SK-N-SH (cell line): Measurements from ENCODE around the gene FAM131B.

ENCODE experiments used
- CHD2 ChIP-seq: fragments of 150-350 bp; IDR thresholded peaks from 2 replicates; pipeline ENCODE4 v1.6.1; 2018; ENCODE audit warnings: low read length; ENCODE audit not compliant: partially characterized antibody
- MEF2A ChIP-seq: IDR thresholded peaks from 2 replicates; pipeline ENCODE4 v1.4.0; 2012; ENCODE audit warnings: low read depth, borderline replicate concordance
- RFX5 ChIP-seq: IDR thresholded peaks from 2 replicates; pipeline ENCODE4 v1.6.1; 2012; ENCODE audit warnings: mild to moderate bottlenecking, improper control_type of control experiment, low read length
- SMC3 ChIP-seq: IDR thresholded peaks from 2 replicates; pipeline ENCODE4 v1.6.1; 2012; ENCODE audit warnings: low read depth, low read length, improper control_type of control experiment
- TAF1 ChIP-seq: IDR thresholded peaks from 2 replicates; pipeline ENCODE4 v1.6.1; 2012; ENCODE audit warnings: low read depth, mild to moderate bottlenecking, low read length, moderate library complexity, borderline replicate concordance
- TF ChIP-seq, protein P1 (sequence below): IDR thresholded peaks from 2 replicates; pipeline ENCODE4 v1.4.0; 2012; ENCODE audit warnings: low read depth
- TF ChIP-seq, protein P2 (sequence below): fragments of 150-350 bp; IDR thresholded peaks from 2 replicates; pipeline ENCODE4 v1.6.1; 2017; ENCODE audit warnings: antibody characterized with exemption, low read length, low read depth, borderline replicate concordance
- TF ChIP-seq, protein P3 (sequence below): fragments of 200-600 bp; sonication (generic); IDR thresholded peaks from 2 replicates; pipeline ENCODE4 v1.6.1; 2017; ENCODE audit warnings: antibody characterized with exemption, mild to moderate bottlenecking, moderate library complexity

DNA sequence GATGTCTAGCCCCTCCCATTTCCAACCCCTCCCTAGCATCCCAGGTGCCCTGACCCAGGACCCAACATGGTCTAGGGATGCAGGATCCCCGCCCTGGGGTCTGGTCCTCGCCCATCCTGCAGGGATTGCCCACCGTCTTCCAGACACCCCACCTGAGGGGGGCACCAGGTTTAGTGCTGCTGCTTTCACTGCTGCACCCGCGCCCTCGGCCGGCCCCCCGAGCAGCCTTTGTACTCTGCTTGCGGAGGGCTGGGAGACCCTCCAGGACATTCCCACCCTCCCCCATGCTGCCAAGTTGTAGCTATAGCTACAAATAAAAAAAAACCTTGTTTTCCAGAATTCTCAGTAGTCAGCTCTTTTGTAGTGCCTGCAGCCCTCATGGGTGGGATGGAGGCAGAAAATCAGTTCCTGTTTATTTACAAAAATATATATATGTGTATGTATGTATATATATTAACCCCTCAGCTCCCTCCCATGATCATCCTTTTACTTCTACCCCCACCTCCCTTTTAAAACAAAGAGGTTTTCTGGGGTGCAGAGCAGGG is 28.3 kb upstream of the FAM131B start:
- TF ChIP-seq, protein P1, sequence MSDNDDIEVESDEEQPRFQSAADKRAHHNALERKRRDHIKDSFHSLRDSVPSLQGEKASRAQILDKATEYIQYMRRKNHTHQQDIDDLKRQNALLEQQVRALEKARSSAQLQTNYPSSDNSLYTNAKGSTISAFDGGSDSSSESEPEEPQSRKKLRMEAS, result no peak
- TF ChIP-seq TAF1 (no peak), SMC3 (no peak), MEF2A (no peak), CHD2 (no peak), RFX5 (no peak)
- TF ChIP-seq, protein P2, sequence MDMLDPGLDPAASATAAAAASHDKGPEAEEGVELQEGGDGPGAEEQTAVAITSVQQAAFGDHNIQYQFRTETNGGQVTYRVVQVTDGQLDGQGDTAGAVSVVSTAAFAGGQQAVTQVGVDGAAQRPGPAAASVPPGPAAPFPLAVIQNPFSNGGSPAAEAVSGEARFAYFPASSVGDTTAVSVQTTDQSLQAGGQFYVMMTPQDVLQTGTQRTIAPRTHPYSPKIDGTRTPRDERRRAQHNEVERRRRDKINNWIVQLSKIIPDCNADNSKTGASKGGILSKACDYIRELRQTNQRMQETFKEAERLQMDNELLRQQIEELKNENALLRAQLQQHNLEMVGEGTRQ, result no peak
- TF ChIP-seq, protein P3, sequence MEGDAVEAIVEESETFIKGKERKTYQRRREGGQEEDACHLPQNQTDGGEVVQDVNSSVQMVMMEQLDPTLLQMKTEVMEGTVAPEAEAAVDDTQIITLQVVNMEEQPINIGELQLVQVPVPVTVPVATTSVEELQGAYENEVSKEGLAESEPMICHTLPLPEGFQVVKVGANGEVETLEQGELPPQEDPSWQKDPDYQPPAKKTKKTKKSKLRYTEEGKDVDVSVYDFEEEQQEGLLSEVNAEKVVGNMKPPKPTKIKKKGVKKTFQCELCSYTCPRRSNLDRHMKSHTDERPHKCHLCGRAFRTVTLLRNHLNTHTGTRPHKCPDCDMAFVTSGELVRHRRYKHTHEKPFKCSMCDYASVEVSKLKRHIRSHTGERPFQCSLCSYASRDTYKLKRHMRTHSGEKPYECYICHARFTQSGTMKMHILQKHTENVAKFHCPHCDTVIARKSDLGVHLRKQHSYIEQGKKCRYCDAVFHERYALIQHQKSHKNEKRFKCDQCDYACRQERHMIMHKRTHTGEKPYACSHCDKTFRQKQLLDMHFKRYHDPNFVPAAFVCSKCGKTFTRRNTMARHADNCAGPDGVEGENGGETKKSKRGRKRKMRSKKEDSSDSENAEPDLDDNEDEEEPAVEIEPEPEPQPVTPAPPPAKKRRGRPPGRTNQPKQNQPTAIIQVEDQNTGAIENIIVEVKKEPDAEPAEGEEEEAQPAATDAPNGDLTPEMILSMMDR, result no peak
